Smooth muscle cell (in vitro differentiated cells): Measurements from ENCODE around the gene NAA10. TPM values are rescaled to one million over a fixed set of nuclear protein-coding genes. Genes with fewer than 3 reads are reported as not detected.
"Not testable (repeated sequence)": the region's sequence is repeated elsewhere in the genome, so short reads cannot be mapped to it uniquely, and the experiment has no call there.

Experiments used
- DNase-seq: peaks from one replicate; lab custom pipeline; 2025; ENCODE audit not compliant: unreplicated experiment; lab: John Stamatoyannopoulos, UW
- H2AFZ ChIP-seq: fragments of 200-600 bp; sonication (generic); 2 replicates; pipeline ENCODE4 v1.6.0; 2016; ENCODE audit warnings: antibody characterized with exemption, low read depth, mild to moderate bottlenecking
- H3F3A ChIP-seq: fragments of 200-600 bp; sonication (generic); 2 replicates; pipeline ENCODE4 v1.6.0; 2017; ENCODE audit warnings: antibody characterized with exemption, low read depth
- H3K27ac ChIP-seq: fragments of 200-600 bp; sonication (generic); 2 replicates; pipeline ENCODE4 v1.5.1; 2016; ENCODE audit warnings: low read depth, mild to moderate bottlenecking
- H3K27me3 ChIP-seq: fragments of 200-600 bp; sonication (generic); 2 replicates; pipeline ENCODE4 v1.6.1; 2016; ENCODE audit warnings: low read depth, mild to moderate bottlenecking
- H3K36me3 ChIP-seq: fragments of 200-600 bp; sonication (generic); 2 replicates; pipeline ENCODE4 v1.5.1; 2016; ENCODE audit warnings: low read depth
- H3K4me1 ChIP-seq: fragments of 200-600 bp; sonication (generic); 2 replicates; pipeline ENCODE4 v1.5.1; 2016; ENCODE audit warnings: low read depth
- H3K4me2 ChIP-seq: fragments of 200-600 bp; sonication (generic); 2 replicates; pipeline ENCODE4 v1.6.0; 2016; ENCODE audit warnings: mild to moderate bottlenecking
- H3K4me3 ChIP-seq: fragments of 200-600 bp; sonication (generic); 2 replicates; pipeline ENCODE4 v1.5.1; 2016; ENCODE audit warnings: mild to moderate bottlenecking
- H3K79me2 ChIP-seq: fragments of 200-600 bp; sonication (generic); 2 replicates; pipeline ENCODE4 v1.6.0; 2016; ENCODE audit warnings: low read depth, mild to moderate bottlenecking
- H3K9ac ChIP-seq: fragments of 200-600 bp; sonication (generic); 2 replicates; pipeline ENCODE4 v1.6.0; 2016; ENCODE audit warnings: low read depth
- H3K9me3 ChIP-seq: fragments of 200-600 bp; sonication (generic); replicated peaks from 2 replicates; pipeline ENCODE4 v1.5.1; 2016; ENCODE audit warnings: low read depth
- H4K20me1 ChIP-seq: fragments of 200-600 bp; sonication (generic); 2 replicates; pipeline ENCODE4 v1.6.0; 2016; ENCODE audit warnings: low read depth
- WGBS: methylation state at CpG from one replicate; pipeline ENCODE4 v1.1.7; 2016; ENCODE audit warnings: low lambda C conversion rate; 5-methylcytosine and 5-hydroxymethylcytosine counted together
- polyA plus RNA-seq: library from polyadenylated mRNA; unstranded; fragments of >200 nt; fragmentation: Nextera tagmentation; extraction: Ambion mirVana; gene quantifications from 2 replicates; pipeline ENCODE4 v1.2.1, GENCODE V29; 2016
- total RNA-seq: library from RNA; depleted of rRNA; stranded (reverse); fragments of >200 nt; gene quantifications from 2 replicates; pipeline ENCODE4 v1.2.3, GENCODE V29; 2014
- TF ChIP-seq, protein P1 (sequence below): fragments of 200-600 bp; sonication (generic); IDR thresholded peaks from 2 replicates; pipeline ENCODE4 v1.5.1; 2017; ENCODE audit warnings: borderline replicate concordance, mild to moderate bottlenecking, antibody characterized with exemption; ENCODE audit not compliant: insufficient read depth, poor library complexity, severe bottlenecking

The NAA10 gene
- total and polyA plus RNA-seq, 2 experiments from 2014 or later = 81.2 to 124 TPM

DNA sequence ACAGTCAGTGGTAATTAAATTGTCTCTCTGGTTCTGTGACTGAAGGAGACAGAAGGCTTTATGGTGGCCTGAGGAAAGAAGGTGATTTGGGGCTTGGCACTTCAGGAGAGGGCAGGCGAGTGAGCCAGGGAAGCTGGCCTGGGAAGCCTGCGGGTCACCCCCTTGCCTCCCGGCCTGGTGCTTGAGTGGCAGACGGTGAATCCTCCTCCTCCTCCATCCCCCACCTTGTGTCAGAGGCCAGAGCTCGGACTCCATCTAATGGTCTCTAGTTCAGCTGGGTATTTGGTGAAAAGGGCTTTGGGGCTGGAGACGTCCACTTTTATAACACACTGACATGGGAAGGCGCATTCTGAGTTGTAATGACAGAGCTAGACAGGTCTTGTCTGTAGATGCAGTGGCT lies 46.4 kb upstream of the NAA10 start:
- WGBS = 77% methylated on average over 7 of the region's 7 CpGs
- Histone ChIP-seq H4K20me1 (no peaks in the 10 kb centered on the region), H3K4me2 (no peak overlapping the region), H3F3A (no peaks in the 10 kb centered on the region), H3K4me1 (no peaks in the 10 kb centered on the region), H3K9ac (no peak overlapping the region), H3K27me3 (no peaks in the 10 kb centered on the region), H3K27ac (no peak overlapping the region), H2AFZ (no peak overlapping the region), H3K9me3 (no peaks in the 10 kb centered on the region), H3K79me2 (no peaks in the 10 kb centered on the region), H3K36me3 (no peaks in the 10 kb centered on the region), H3K4me3 (no peak overlapping the region)
- TF ChIP-seq, protein P1, sequence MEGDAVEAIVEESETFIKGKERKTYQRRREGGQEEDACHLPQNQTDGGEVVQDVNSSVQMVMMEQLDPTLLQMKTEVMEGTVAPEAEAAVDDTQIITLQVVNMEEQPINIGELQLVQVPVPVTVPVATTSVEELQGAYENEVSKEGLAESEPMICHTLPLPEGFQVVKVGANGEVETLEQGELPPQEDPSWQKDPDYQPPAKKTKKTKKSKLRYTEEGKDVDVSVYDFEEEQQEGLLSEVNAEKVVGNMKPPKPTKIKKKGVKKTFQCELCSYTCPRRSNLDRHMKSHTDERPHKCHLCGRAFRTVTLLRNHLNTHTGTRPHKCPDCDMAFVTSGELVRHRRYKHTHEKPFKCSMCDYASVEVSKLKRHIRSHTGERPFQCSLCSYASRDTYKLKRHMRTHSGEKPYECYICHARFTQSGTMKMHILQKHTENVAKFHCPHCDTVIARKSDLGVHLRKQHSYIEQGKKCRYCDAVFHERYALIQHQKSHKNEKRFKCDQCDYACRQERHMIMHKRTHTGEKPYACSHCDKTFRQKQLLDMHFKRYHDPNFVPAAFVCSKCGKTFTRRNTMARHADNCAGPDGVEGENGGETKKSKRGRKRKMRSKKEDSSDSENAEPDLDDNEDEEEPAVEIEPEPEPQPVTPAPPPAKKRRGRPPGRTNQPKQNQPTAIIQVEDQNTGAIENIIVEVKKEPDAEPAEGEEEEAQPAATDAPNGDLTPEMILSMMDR = no peak
- DNase-seq = no peak

DNA sequence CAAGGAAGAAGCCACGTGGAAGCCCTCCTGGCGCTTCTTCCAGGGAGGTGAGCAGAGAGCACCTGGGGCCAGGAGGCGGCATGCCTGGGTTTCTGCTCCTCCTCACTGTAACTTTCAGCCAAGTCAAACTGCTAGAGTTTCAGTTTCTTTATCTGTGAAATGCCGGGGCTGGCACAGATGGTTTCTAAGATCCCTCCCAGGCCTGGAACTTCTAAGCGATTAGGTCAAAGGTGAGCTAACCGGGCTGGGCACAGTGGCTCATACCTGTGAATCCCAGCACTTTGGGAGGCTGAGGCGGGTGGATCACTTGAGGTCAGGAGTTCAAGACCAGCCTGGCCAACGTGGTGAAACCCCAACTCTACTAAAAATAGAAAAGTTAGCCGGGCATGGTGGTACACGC lies 45.6 kb upstream of the NAA10 start:
- H4K20me1 ChIP-seq, DNase-seq, H3K36me3 ChIP-seq, H3K4me3 ChIP-seq, H3K9ac ChIP-seq, H3K4me2 ChIP-seq, H3K27ac ChIP-seq, H3K79me2 ChIP-seq, H2AFZ ChIP-seq, H3K9me3 ChIP-seq, H3F3A ChIP-seq, H3K4me1 ChIP-seq, H3K27me3 ChIP-seq: not testable (repeated sequence)
- WGBS = 88% methylated on average over 9 of the region's 10 CpGs

DNA sequence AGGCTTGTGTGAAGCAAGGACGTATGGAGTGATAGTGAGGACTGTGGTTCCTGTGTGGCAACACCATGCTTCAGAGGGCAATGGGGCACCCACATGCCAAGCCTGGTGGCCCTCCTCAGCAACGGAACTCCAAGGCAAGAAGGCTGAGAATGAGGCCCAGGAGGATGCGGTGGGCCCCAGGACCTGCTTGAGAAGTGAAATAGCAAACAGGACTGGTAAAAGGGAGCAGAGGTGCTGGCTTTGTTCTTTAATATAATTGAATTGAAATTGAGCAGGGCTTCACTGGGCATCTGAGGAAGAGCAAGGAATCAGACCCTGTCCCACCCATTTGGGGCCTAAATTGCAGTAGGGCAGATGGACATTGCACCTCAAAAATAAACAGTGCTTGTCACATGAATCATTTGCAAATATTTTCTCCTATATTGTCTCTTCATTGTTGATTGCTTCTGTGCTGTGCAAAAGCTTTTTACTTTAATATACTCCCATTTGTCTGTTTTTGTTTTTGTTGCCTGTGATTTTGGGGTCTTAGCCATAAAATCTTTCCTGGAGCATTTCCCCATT lies 40.0 kb upstream of the NAA10 start:
- Histone ChIP-seq H3K9me3 (no peaks in the 10 kb centered on the region), H3K9ac (no peak overlapping the region)
- WGBS = 81% methylated on average over 3 of the region's 3 CpGs

DNA sequence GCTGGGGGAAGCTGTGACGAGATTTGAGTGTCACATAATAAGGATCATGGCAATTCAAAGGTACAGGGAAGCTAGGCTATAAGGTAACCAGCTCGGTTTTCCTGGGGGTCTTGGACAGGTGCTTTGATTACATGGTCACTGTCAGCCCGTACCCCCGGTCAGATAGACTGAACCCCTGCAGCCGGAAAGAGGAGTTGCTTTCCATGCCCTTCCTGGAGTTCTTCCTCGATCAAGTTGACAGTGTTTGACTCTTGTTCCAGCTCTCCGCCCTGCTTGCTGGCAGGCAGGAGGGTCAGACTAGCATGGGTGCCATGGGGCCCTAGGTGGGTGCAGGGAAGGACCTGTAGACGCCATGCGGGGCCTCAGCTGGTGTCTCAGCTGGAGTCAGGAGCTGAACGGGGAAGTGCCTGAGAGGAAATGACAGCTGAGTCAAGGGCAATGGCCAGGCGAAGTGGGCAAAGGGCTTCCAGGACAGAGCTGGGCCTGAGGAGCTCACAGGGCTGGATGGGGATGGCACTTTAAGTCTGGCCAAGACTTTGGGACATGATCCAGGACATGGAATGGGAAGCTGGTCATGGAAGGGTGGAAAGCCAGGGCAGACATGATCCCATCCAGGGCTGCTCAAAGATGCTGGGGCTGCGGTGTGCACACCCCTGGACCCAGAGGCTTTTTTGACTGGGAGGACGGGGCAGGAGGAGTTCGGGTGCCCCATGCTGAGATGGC lies 39.3 kb upstream of the NAA10 start:
- Histone ChIP-seq H3K9me3 (no peaks in the 10 kb centered on the region), H2AFZ (no peak overlapping the region), H3K4me1 (no peaks in the 10 kb centered on the region), H3K27me3 (no peaks in the 10 kb centered on the region), H3K79me2 (peaks cover 7% of the 10 kb centered on the region), H3K36me3 (no peaks in the 10 kb centered on the region), H3K9ac (no peak overlapping the region), H3F3A (no peaks in the 10 kb centered on the region), H3K27ac (no peak overlapping the region), H3K4me3 (no peak overlapping the region), H4K20me1 (peaks cover 14% of the 10 kb centered on the region), H3K4me2 (peak overlapping the region; percentile 87)
- WGBS = 83% methylated on average over 14 of the region's 14 CpGs
- TF ChIP-seq, protein P1 = no peak
- DNase-seq = no peak

More for the DNA sequence above, 40.0 kb upstream of the NAA10 start:
- no peak for DNase-seq
- Histone ChIP-seq H3K4me1 (no peaks in the 10 kb centered on the region), H3K27ac (no peak overlapping the region), H3K27me3 (no peaks in the 10 kb centered on the region), H2AFZ (no peak overlapping the region), H3K79me2 (peaks cover 2% of the 10 kb centered on the region), H4K20me1 (peaks cover 8% of the 10 kb centered on the region), H3K4me2 (no peak overlapping the region), H3K4me3 (no peak overlapping the region), H3F3A (no peaks in the 10 kb centered on the region), H3K36me3 (no peaks in the 10 kb centered on the region)
- TF ChIP-seq, protein P1 = no peak
